Activated T-cell treated with anti-CD3 and anti-CD28 coated beads for 1 hour (primary cell): ENCODE data around the gene ITPKB.

Experiments
- DNase-seq: peaks from one replicate; pipeline ENCODE4 v3.0.0-alpha.2; 2020; ENCODE audit warnings: low read depth

The ITPKB gene

GRCh38 chr1:226665505-226666163 is 73.4 kb downstream of the ITPKB start:
- no peak for DNase-seq

GRCh38 chr1:226664413-226665101 is 74.5 kb downstream of the ITPKB start:
- DNase-seq = no peak

GRCh38 chr1:226663327-226663704 is 75.8 kb downstream of the ITPKB start:
- no peak for DNase-seq

- DNase-seq = peak; percentile 67
Measured at GRCh38 chr1:226662642-226663326, 76.3 kb downstream of the ITPKB start.

GRCh38 chr1:226661965-226662364 is 77.1 kb downstream of the ITPKB start:
- no peak for DNase-seq

- DNase-seq = no peak
Measured at GRCh38 chr1:226661271-226661670, 77.8 kb downstream of the ITPKB start.

- DNase-seq = no peak
Measured at GRCh38 chr1:226660410-226661182, 78.5 kb downstream of the ITPKB start.

- no peak for DNase-seq
Measured at GRCh38 chr1:226659641-226660040, 79.4 kb downstream of the ITPKB start.

GRCh38 chr1:226659136-226659535 is 79.9 kb downstream of the ITPKB start:
- DNase-seq = no peak

GRCh38 chr1:226658546-226659125 is 80.4 kb downstream of the ITPKB start:
- DNase-seq = no peak

- DNase-seq = no peak
Measured at GRCh38 chr1:226657895-226658545, 81.1 kb downstream of the ITPKB start.

GRCh38 chr1:226656601-226657277 is 82.3 kb downstream of the ITPKB start:
- no peak for DNase-seq

- DNase-seq = no peak
Measured at GRCh38 chr1:226656201-226656600, 82.9 kb downstream of the ITPKB start.

- DNase-seq = no peak
Measured at GRCh38 chr1:226655251-226656163, 83.6 kb downstream of the ITPKB start.

- no peak for DNase-seq
Measured at GRCh38 chr1:226654668-226655055, 84.4 kb downstream of the ITPKB start.

- DNase-seq = no peak
Measured at GRCh38 chr1:226654046-226654667, 84.9 kb downstream of the ITPKB start.

GRCh38 chr1:226653311-226653921 is 85.7 kb downstream of the ITPKB start:
- DNase-seq = peak; percentile 45

GRCh38 chr1:226652613-226653012 is 86.5 kb downstream of the ITPKB start:
- DNase-seq = no peak

GRCh38 chr1:226651732-226652105 is 87.4 kb downstream of the ITPKB start:
- DNase-seq = no peak
